GM18505 (cell line): Measurements from ENCODE around the gene SPARCL1.
"Not testable (repeated sequence)": the region's sequence is repeated elsewhere in the genome, so short reads cannot be mapped to it uniquely, and the experiment has no call there.

Experiments used
- ATAC-seq: cut with Tn5 transposase; IDR thresholded peaks from one replicate; pipeline ENCODE4 v1.9.1; 2021; ENCODE audit not compliant: unreplicated experiment
- POLR2A ChIP-seq: IDR thresholded peaks from 4 replicates; pipeline ENCODE4 v1.6.1; 2011; ENCODE audit warnings: borderline replicate concordance; ENCODE audit not compliant: insufficient read depth, insufficient read length; ENCODE audit errors: extremely low read depth

Gene SPARCL1, protein sequence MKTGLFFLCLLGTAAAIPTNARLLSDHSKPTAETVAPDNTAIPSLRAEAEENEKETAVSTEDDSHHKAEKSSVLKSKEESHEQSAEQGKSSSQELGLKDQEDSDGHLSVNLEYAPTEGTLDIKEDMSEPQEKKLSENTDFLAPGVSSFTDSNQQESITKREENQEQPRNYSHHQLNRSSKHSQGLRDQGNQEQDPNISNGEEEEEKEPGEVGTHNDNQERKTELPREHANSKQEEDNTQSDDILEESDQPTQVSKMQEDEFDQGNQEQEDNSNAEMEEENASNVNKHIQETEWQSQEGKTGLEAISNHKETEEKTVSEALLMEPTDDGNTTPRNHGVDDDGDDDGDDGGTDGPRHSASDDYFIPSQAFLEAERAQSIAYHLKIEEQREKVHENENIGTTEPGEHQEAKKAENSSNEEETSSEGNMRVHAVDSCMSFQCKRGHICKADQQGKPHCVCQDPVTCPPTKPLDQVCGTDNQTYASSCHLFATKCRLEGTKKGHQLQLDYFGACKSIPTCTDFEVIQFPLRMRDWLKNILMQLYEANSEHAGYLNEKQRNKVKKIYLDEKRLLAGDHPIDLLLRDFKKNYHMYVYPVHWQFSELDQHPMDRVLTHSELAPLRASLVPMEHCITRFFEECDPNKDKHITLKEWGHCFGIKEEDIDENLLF

DNA sequence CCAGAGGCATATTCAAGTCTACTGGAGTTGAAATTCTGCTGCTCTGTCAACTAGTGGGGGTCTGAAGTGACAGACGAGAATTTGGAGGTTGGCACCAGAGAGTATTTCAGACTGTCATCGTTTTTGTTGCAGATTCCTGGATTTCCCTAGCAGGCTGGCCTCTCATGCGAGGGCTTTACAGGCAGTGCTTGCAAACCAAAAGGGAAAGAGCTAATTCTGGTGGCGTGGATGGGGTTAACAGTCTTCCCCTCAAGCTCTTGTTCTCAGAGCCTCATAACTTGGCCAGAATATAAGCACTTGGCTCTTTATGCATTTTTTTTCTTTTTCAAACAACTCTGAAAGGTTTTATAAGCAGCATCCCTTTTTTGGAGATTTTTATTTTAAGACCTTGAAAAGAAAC lies at the start of gene SPARCL1:
Gene SPARCL1 (minus strand): TSS at position 190 of the 400 bp plus-strand sequence. CDS start 29,802 bp downstream, outside the sequence.
- no peak for ATAC-seq

DNA sequence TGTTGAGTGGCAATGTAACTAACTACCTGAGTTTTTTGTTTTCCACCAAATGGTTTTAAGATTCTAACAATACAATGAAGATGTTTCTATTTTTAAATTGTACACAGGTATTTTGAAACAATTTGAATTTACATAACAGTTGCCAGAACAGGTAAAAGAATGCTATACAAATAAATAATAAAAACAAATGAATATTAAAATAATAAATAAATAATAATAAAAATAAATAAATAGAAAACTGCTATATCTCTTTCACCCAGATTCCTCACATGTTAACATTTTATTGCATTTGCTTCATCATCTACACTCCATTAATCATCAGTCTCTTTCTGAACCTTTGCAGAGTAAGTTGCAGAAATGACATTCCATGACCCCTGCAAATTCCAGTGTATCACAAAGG lies 46.8 kb upstream of the SPARCL1 start:
- no peak for ATAC-seq

More for the DNA sequence above, at the start of gene SPARCL1:
- TF ChIP-seq POLR2A = no peak

DNA sequence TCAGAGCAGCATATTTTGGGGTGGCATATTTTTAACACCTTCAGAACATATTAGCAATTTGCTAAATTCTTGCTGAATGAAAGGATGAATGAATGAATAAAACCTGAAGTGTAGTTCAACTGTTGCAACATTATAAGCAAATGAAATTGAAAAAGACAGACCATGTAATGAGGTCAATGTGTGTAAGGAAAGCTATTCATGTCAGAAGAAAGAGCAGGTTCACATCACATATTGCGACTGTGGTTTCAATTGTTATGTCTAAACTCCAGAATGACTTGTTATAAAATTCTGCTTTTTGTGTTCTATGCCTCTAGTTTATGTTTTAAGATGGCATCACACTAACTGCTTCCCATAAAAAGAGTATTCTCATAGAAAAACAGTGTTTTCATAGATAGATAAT lies 46.2 kb upstream of the SPARCL1 start:
- no peak for ATAC-seq
- TF ChIP-seq POLR2A = no peak

More for the DNA sequence above, 46.8 kb upstream of the SPARCL1 start:
- TF ChIP-seq POLR2A = no peak

DNA sequence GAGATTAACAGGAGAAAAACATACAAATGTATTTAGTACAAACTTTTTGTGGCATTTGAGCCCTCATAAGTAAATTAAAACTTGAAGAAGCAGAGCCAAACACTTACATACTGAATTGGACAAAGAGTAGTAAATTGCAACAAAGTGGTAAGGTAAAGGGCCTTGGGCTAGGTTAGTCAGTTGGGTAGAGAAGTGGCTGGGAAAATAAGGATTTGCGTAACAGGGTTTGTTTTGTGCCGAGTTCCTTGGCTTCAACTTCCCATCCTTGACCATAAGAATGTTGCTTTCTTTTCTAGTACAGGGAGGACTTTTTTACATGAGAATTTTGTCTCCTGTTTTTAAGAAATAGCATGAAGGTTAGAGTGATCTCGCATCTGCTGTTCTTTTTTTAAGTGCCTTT lies 45.8 kb upstream of the SPARCL1 start:
- ATAC-seq = no peak
- TF ChIP-seq POLR2A = no peak

DNA sequence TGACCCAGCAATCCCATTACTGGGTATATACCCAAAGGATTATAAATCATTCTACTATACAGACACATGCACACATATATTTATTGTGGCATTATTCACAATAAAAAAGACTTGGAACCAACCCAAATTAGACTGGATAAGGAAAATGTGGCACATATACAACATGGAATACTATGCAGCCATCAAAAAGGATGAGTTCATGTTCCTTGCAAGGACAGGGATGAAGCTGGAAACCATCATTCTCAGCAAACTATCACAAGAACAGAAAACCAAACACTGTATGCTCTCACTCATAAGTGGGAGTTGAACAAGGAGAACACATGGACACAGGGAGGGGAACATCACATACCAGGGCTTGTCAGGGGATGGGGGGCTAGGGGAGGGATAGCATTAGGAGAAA lies 45.2 kb upstream of the SPARCL1 start:
- ATAC-seq = not testable (repeated sequence)

DNA sequence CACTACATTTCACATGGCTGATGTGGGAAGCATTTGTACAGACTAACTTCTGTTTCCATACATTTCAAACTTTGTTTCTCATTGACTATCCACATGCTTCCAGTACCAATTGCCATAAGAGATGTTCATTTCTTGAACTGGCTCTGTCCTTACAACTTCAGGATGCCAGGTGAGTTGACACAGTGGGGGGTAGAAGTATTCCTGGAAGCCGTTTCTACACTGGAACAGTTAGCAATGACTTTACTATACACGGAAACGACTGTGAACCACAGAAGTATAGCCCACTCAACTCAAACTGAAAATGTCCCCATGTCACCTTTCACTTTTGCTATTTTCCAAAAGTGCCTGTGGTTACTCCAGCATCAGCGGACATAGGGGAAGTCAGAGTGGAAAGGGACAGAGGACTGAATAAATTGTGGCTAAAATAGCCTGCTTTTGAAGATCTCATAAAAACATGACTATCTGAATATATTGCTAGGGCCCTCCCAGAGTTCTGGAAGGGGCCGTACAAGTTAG lies 41.2 kb upstream of the SPARCL1 start:
- no peak for TF ChIP-seq POLR2A
- no peak for ATAC-seq

DNA sequence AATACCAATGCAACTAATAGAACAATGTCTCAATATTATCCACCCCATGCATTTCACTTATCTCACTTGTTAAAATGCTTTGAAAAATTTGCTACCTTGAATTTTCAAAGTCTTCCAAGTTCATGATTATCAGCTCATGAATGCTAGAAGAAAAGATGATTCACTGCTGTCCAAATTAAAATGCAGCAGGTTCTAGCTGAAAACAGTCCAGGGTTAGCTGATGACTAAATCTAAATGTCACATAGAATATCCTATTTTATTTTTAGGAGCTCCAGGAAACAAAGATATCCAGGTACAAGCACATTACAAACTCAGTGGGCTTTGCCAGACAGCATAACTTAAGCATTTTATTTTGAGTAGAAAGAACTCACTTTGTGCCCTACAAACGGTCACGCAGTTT lies 38.0 kb upstream of the SPARCL1 start:
- no peak for TF ChIP-seq POLR2A
- ATAC-seq = no peak

DNA sequence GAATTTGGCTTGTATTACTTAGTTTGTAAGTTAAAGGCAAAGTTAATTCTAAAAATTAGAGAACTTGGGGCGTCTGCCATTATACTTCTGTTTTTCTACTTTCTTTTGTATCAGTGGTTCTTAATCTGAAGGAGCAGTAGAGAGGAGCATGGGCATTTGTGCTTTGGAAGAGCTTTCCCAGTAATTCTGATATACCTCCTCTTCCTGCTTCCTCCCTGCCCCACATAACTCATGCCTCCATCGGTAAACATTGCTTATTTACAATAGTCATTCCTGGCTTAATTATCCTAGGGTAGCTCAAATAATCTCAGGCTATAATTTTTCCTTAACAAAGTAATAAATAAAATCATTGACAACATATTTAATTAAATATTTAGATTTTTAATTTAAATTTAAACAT lies 37.1 kb upstream of the SPARCL1 start:
- ATAC-seq = no peak
- no peak for TF ChIP-seq POLR2A

DNA sequence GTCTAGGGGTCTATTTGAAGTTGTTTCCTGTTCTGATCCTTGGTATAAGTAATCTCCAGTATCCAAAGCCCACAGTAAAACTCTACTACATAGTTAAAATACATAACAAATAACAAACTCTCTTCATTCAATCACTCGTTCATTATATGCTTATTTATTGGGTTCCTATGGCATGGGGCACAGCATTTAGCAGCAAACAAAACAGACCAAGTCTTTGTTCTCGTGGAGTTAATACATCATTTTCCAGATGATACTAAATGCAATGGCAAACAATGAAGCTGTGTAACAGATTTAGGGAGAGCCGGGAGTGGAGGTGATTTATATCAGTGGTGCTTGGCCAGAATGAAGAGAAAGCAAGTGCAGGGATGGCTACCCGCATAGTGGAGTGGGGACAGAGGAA lies 36.6 kb upstream of the SPARCL1 start:
- ATAC-seq = no peak
- TF ChIP-seq POLR2A = no peak

DNA sequence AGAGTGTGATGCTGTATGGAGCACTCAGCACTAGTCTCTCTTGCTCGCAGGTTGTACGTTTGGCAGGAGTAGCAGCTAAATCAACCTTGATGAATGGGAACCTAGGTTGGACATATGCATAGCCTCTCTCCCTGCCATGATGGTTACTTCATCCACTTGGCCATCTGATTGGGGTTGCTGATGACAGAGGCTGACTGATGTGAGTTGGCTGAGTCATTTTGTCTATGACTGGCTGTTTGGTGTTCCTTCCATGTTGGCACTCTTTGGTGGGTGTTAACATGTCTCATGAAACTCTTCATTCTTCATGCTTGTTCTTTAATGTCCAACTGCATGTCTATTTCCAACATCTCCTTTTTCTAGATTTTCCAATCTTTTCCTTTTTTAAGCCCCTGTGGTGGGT lies 31.6 kb upstream of the SPARCL1 start:
- no peak for ATAC-seq
- TF ChIP-seq POLR2A = no peak

DNA sequence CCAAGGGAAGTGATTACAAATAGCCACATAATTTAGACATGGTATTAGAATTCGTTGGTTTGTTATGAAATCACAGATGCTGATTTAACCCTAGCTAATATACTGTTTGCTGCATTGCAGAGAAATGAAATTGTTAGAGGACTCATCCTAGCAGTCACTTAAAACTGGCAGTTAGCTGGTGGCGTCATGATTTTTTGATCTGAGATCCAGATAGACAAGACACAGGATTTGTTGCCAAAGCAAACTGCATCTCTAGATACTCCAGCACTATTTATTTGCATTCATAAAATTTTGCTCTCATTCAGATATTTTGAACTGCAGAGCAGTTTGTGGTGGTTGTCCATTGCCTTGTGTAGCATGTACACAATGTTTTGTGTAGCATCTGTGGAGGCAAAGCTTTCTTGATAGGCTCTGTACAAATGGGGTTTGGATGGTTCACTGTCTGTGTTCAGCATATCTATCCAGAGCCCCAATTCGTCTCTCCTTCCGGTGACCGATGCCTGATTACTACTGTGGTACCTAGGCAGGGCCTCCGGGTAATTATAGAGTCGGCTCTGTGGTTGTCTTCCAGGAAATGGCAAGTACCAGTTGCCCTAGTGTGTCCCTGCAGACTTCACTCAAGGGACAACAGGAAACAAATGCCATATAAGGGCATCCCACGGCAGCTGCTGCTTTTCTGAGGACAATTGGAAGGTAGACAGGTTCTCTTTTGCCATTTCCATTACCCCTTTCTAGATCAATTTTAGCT lies 30.1 kb upstream of the SPARCL1 start:
- no peak for TF ChIP-seq POLR2A
- peak; percentile 98 for ATAC-seq

DNA sequence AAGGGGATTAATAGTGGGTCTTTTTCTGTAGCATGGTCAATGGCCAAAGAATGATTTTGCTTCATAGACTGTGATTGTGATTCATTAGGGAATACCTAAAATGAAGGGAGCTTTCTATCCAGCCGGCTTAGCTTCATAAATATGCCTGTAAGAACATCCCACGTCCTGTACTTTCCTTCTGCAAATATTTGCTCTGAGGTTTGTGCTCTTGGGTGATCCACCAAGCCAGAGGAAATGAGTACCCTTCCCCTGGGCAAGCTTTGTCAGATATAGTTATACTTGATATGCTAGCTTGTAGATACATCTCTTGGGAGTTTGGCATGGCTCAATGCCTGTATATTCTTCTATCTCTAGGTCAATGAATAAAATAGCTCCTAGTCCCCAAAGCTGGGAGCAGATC lies 28.2 kb upstream of the SPARCL1 start:
- TF ChIP-seq POLR2A = no peak
- ATAC-seq = no peak
